ENCODE results near the gene LMF1. TPM values are rescaled to one million over a fixed set of nuclear protein-coding genes. Genes with fewer than 3 reads are reported as not detected.
"Not testable (repeated sequence)": the region's sequence is repeated elsewhere in the genome, so short reads cannot be mapped to it uniquely, and the experiment has no call there.

The LMF1 gene
- total and polyA plus RNA-seq, 2 of the 13 experiments (the other 11 are each of a cell fraction or from before 2014, with no cell fraction given) = 6.8 to 8.5 TPM

DNA sequence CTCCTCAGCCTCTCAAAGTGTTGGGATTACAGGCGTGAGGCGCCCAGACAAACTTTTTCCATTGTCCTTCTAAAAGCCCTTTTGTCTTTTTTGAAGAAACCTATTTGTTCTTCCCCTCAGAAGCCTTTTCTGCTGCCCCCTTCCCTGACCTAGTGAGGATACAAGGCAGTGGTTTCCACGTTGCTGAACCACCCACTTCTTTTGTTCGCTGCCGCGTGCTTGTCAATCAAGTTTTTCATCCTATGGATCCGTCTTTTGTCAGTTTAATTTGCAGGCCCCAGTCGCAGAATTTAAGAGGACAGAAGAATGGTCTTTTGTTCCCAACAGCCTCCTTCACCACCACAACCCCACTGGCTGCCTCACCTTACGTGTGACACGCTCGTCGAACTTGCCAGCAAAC lies 150.0 kb downstream of the LMF1 start (continued):
- TF ChIP-seq ZNF17 (CRISPR knock-in tag; IDR thresholded peaks at IDR 0.05) (no peak), KAT2B (IDR thresholded peaks at IDR 0.05; ENCODE audit: borderline replicate concordance, low read depth, low read length) (no peak), THYN1 (CRISPR knock-in tag; IDR thresholded peaks at IDR 0.05; ENCODE audit: borderline replicate concordance, low read depth) (no peak), MAFG (CRISPR knock-in tag; IDR thresholded peaks at IDR 0.05) (no peak), ZNF883 (CRISPR knock-in tag; IDR thresholded peaks at IDR 0.05; ENCODE audit: not compliant biosample characterization) (no peak), ZNF367 (CRISPR knock-in tag; IDR thresholded peaks at IDR 0.05; ENCODE audit: borderline replicate concordance) (no peak), NFKBIZ (CRISPR knock-in tag; IDR thresholded peaks at IDR 0.05) (no peak), ZNF644 (CRISPR knock-in tag; IDR thresholded peaks at IDR 0.05; ENCODE audit: low read depth) (no peak), ZFP1 (CRISPR knock-in tag; IDR thresholded peaks at IDR 0.05) (no peak), ZNF737 (CRISPR knock-in tag; IDR thresholded peaks at IDR 0.05; ENCODE audit: borderline replicate concordance) (no peak), IRX3 (CRISPR knock-in tag; IDR thresholded peaks at IDR 0.05; ENCODE audit: borderline replicate concordance, low read depth) (no peak)
- TF ChIP-seq, protein P1, sequence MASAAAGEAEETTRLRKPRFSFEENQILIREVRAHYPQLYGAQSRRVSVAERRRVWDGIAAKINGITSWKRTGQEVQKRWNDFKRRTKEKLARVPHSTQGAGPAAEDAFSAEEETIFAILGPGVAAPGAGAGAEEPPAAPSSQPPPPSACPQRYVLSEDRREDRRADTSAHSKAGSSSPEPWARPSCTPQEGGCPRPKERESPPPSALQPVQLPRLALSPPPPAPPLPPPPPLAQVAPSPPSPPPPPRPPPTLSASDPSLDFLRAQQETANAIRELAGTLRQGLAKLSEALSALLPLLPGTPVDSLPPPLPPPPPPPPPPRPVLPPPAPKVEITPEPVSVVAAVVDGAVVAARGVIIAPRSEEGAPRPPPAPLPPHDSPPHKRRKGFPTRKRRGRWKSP (CRISPR knock-in tag; IDR thresholded peaks at IDR 0.05) = no peak
- TF ChIP-seq, protein P2, sequence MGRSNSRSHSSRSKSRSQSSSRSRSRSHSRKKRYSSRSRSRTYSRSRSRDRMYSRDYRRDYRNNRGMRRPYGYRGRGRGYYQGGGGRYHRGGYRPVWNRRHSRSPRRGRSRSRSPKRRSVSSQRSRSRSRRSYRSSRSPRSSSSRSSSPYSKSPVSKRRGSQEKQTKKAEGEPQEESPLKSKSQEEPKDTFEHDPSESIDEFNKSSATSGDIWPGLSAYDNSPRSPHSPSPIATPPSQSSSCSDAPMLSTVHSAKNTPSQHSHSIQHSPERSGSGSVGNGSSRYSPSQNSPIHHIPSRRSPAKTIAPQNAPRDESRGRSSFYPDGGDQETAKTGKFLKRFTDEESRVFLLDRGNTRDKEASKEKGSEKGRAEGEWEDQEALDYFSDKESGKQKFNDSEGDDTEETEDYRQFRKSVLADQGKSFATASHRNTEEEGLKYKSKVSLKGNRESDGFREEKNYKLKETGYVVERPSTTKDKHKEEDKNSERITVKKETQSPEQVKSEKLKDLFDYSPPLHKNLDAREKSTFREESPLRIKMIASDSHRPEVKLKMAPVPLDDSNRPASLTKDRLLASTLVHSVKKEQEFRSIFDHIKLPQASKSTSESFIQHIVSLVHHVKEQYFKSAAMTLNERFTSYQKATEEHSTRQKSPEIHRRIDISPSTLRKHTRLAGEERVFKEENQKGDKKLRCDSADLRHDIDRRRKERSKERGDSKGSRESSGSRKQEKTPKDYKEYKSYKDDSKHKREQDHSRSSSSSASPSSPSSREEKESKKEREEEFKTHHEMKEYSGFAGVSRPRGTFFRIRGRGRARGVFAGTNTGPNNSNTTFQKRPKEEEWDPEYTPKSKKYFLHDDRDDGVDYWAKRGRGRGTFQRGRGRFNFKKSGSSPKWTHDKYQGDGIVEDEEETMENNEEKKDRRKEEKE (IDR thresholded peaks at IDR 0.05) = no peak
- TF ChIP-seq, protein P3, sequence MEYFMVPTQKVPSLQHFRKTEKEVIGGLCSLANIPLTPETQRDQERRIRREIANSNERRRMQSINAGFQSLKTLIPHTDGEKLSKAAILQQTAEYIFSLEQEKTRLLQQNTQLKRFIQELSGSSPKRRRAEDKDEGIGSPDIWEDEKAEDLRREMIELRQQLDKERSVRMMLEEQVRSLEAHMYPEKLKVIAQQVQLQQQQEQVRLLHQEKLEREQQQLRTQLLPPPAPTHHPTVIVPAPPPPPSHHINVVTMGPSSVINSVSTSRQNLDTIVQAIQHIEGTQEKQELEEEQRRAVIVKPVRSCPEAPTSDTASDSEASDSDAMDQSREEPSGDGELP (IDR thresholded peaks at IDR 0.05; ENCODE audit: borderline replicate concordance, low read depth) = no peak
- TF ChIP-seq, protein P4, sequence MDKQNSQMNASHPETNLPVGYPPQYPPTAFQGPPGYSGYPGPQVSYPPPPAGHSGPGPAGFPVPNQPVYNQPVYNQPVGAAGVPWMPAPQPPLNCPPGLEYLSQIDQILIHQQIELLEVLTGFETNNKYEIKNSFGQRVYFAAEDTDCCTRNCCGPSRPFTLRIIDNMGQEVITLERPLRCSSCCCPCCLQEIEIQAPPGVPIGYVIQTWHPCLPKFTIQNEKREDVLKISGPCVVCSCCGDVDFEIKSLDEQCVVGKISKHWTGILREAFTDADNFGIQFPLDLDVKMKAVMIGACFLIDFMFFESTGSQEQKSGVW (CRISPR knock-in tag; IDR thresholded peaks at IDR 0.05; ENCODE audit: borderline replicate concordance) = no peak
- TF ChIP-seq, protein P5, sequence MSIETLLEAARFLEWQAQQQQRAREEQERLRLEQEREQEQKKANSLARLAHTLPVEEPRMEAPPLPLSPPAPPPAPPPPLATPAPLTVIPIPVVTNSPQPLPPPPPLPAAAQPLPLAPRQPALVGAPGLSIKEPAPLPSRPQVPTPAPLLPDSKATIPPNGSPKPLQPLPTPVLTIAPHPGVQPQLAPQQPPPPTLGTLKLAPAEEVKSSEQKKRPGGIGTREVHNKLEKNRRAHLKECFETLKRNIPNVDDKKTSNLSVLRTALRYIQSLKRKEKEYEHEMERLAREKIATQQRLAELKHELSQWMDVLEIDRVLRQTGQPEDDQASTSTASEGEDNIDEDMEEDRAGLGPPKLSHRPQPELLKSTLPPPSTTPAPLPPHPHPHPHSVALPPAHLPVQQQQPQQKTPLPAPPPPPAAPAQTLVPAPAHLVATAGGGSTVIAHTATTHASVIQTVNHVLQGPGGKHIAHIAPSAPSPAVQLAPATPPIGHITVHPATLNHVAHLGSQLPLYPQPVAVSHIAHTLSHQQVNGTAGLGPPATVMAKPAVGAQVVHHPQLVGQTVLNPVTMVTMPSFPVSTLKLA (IDR thresholded peaks at IDR 0.05) = no peak

DNA sequence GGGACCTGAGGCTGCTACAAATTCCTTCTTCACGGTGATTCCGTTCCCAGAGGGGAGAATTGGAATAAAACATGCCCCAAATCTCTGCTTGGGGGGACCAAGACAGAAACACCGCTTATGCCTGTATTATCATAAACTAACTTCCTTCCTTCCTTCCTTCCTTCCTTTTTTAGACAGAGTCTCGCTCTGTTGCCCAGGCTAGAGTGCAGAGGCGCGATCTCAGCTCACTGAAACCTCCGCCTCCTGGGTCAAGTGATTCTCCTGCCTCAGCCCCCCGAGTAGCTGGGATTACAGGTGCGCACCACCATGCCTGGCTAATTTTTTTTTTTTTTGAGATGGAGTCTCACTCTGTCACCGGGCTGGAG lies 150.8 kb downstream of the LMF1 start:
- H3K9ac ChIP-seq (ENCODE audit: insufficient read depth, low read depth, low read length); H2AFZ ChIP-seq (ENCODE audit: low read length); H3K4me1 ChIP-seq (ENCODE audit: insufficient read depth, low read length); intact Hi-C loops (cut with micrococcal nuclease; ENCODE audit: unreplicated experiment); H4K20me1 ChIP-seq (ENCODE audit: insufficient read depth, low read length); DNase-seq (ENCODE audit: low spot score); H3K79me2 ChIP-seq (ENCODE audit: insufficient read depth, low read length); H3K36me3 ChIP-seq (replicated peaks in 1 of 2; ENCODE audit: control insufficient read depth in 1 of 2, insufficient read depth in 2 of 2, low read length in 2 of 2); CTCF ChIA-PET (ENCODE audit: low intra/inter-chr PET ratio, low total read pairs); H3K4me2 ChIP-seq (ENCODE audit: low read depth, low read length); ATAC-seq; BruUV-seq (replicated peaks); FAIRE-seq; H3K4me3 ChIP-seq (replicated peaks in 1 of 3; ENCODE audit: insufficient read depth in 1 of 3, low read depth in 2 of 3, low read length in 3 of 3); POLR2A ChIA-PET; H3K9me3 ChIP-seq (ENCODE audit: low read length); H3K27ac ChIP-seq (ENCODE audit: extremely low read length, insufficient read depth, low read length): not testable (repeated sequence)
- peaks cover 22 to 73% of the 10 kb centered on the region in 2 experiments for H3K27me3 ChIP-seq (ENCODE audit: control insufficient read depth in 1 of 2, insufficient read depth in 2 of 2, low read length in 2 of 2)
- in situ Hi-C loops (cut with HindIII; ENCODE audit: extremely low pct_ligation_motif_present, low pct_unique_long_range_greater_than_20kb) = loop anchor here (25.0 kb wide), 1 partner anchor 392 kb away; no protein-coding TSS in a partner anchor
- WGBS (ENCODE audit: low lambda C conversion rate) = 21% methylated on average over 10 of the region's 10 CpGs

All from HepG2 (cell line).